ENCODE measurements around the gene KAZN. TPM values are rescaled to one million over a fixed set of nuclear protein-coding genes. Genes with fewer than 3 reads are reported as not detected.

The KAZN gene
- polyA plus RNA-seq, 2 of the 4 experiments (the other 2 are of a cell fraction): 1.3 to 1.9 TPM

DNA sequence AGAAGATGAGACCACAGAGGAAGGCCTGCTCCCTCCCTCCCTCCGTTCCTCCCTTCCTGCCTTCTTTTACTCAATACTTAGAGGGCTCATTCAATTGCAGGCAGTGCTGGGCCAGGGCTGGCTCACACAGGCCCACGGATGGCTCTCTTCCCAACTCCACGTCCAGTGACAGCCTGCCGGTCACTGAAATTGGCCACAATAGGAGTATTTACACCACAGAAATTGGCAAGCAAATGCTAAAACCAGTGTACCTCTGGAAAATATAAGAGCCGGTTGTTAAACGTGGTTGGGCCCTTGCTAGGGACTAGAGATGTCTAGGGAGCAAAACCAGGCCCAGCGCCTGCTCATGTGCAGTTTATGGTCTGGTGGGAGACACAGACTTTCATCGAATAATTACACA is 482.6 kb downstream of the KAZN start:
- FAIRE-seq (no peak), DNase-seq (ENCODE audit: low read depth in 1 of 2, low spot score in 1 of 2) (no peak), ATAC-seq (no peak)
- WGBS (ENCODE audit: missing lambda C conversion rate): 71% methylated on average over 8 of the region's 8 CpGs
- Histone ChIP-seq H3K4me2 (no peak overlapping the region), H3K4me1 (no peaks in the 10 kb centered on the region), H3K9me3 (no peaks in the 10 kb centered on the region), H3K4me3 (no peak overlapping the region), H3K27ac (no peak overlapping the region)
- ChIA-PET POLR2A (no interaction called here), CTCF (no interaction called here)
- TF ChIP-seq ZC3H11A (IDR thresholded peaks at IDR 0.05) (no peak), HMGXB4 (CRISPR knock-in tag; IDR thresholded peaks at IDR 0.05; ENCODE audit: borderline replicate concordance) (no peak), NPAS2 (CRISPR knock-in tag; IDR thresholded peaks at IDR 0.05; ENCODE audit: borderline replicate concordance) (no peak), FOXS1 (CRISPR knock-in tag; IDR thresholded peaks at IDR 0.05) (no peak), GATA3 (IDR thresholded peaks at IDR 0.05; ENCODE audit: borderline replicate concordance) (no peak), HOXB5 (CRISPR knock-in tag; IDR thresholded peaks at IDR 0.05) (no peak), CEBPB (IDR thresholded peaks at IDR 0.05) (no peak), HDAC2 (IDR thresholded peaks at IDR 0.05) (no peak), FOSL2 (IDR thresholded peaks at IDR 0.05) (no peak), FOSL2 (CRISPR knock-in tag; IDR thresholded peaks at IDR 0.05) (no peak), ZFP36 (IDR thresholded peaks at IDR 0.05; ENCODE audit: borderline replicate concordance, partially characterized antibody) (no peak), TP53 (CRISPR knock-in tag; IDR thresholded peaks at IDR 0.05) (no peak), HOXB13 (CRISPR knock-in tag; IDR thresholded peaks at IDR 0.05; ENCODE audit: low read depth) (no peak), FOSB (CRISPR knock-in tag; IDR thresholded peaks at IDR 0.05) (no peak), PBX3 (IDR thresholded peaks at IDR 0.05) (no peak), HEYL (CRISPR knock-in tag; IDR thresholded peaks at IDR 0.05) (no peak), RARB (CRISPR knock-in tag; IDR thresholded peaks at IDR 0.05) (no peak)
- TF ChIP-seq, protein P1, sequence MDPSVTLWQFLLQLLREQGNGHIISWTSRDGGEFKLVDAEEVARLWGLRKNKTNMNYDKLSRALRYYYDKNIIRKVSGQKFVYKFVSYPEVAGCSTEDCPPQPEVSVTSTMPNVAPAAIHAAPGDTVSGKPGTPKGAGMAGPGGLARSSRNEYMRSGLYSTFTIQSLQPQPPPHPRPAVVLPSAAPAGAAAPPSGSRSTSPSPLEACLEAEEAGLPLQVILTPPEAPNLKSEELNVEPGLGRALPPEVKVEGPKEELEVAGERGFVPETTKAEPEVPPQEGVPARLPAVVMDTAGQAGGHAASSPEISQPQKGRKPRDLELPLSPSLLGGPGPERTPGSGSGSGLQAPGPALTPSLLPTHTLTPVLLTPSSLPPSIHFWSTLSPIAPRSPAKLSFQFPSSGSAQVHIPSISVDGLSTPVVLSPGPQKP (IDR thresholded peaks at IDR 0.05; ENCODE audit: low read depth, low read length): no peak
- TF ChIP-seq, protein P2, sequence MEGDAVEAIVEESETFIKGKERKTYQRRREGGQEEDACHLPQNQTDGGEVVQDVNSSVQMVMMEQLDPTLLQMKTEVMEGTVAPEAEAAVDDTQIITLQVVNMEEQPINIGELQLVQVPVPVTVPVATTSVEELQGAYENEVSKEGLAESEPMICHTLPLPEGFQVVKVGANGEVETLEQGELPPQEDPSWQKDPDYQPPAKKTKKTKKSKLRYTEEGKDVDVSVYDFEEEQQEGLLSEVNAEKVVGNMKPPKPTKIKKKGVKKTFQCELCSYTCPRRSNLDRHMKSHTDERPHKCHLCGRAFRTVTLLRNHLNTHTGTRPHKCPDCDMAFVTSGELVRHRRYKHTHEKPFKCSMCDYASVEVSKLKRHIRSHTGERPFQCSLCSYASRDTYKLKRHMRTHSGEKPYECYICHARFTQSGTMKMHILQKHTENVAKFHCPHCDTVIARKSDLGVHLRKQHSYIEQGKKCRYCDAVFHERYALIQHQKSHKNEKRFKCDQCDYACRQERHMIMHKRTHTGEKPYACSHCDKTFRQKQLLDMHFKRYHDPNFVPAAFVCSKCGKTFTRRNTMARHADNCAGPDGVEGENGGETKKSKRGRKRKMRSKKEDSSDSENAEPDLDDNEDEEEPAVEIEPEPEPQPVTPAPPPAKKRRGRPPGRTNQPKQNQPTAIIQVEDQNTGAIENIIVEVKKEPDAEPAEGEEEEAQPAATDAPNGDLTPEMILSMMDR (IDR thresholded peaks at IDR 0.05): no peak

- no peak overlapping the region for H3K4me3 ChIP-seq
- H3K9me3 ChIP-seq: no peaks in the 10 kb centered on the region
- no peaks in the 10 kb centered on the region for H3K4me1 ChIP-seq
- no peak overlapping the region for H3K4me2 ChIP-seq
- DNase-seq (ENCODE audit: low read depth in 1 of 2, low spot score in 1 of 2): no peak
- no peak for FAIRE-seq
- no peak for ATAC-seq
- POLR2A ChIA-PET: no interaction called here
- CTCF ChIA-PET: no interaction called here
- H3K27ac ChIP-seq: no peak overlapping the region
- no peak for TF ChIP-seq HMGXB4 (CRISPR knock-in tag; IDR thresholded peaks at IDR 0.05; ENCODE audit: borderline replicate concordance)
- no peak for TF ChIP-seq ZC3H11A (IDR thresholded peaks at IDR 0.05)
- TF ChIP-seq KDM5A (IDR thresholded peaks at IDR 0.05): no peak
- TF ChIP-seq CBX2 (IDR thresholded peaks at IDR 0.05; ENCODE audit: borderline replicate concordance, low read depth): no peak
- TF ChIP-seq MAZ (IDR thresholded peaks at IDR 0.05; ENCODE audit: borderline replicate concordance, low read depth, low read length): no peak
- TF ChIP-seq RNF2 (IDR thresholded peaks at IDR 0.05; ENCODE audit: borderline replicate concordance, low read depth): no peak
- TF ChIP-seq, protein P2 (IDR thresholded peaks at IDR 0.05): no peak
- TF ChIP-seq CEBPB (IDR thresholded peaks at IDR 0.05): no peak
- TF ChIP-seq NFE2L2 (conservative IDR thresholded peaks at IDR 0.05; ENCODE audit: low read length): no peak
- TF ChIP-seq NR3C1 (IDR thresholded peaks at IDR 0.05): no peak
- WGBS (ENCODE audit: missing lambda C conversion rate): 76% methylated on average over 4 of the region's 7 CpGs
Observed at GRCh38 chr1:15083578-15083977, 485.1 kb downstream of the KAZN start.

Data from A549 (cell line).